Measurements from ENCODE around the gene MAGI2. TPM values are rescaled to one million over a fixed set of nuclear protein-coding genes. Genes with fewer than 3 reads are reported as not detected.

MAGI2 gene
- total RNA-seq, 2 experiments from 2014 or later, result 0.03 to 0.17 TPM

- CTCF ChIA-PET (ENCODE audit: unreplicated experiment), result no interaction called here
- Histone ChIP-seq H3K9me3 (ENCODE audit: low read length) (no peaks in the 10 kb centered on the region), H2AFZ (ENCODE audit: low read length) (no peak overlapping the region), H3K9me2 (ENCODE audit: insufficient read depth, low read length) (no peaks in the 10 kb centered on the region), H3K27ac (ENCODE audit: low read depth, low read length, poor library complexity, severe bottlenecking) (no peak overlapping the region), H3K4me2 (ENCODE audit: low read length) (no peak overlapping the region), H3K4me1 (ENCODE audit: insufficient read depth, low read length, poor library complexity, severe bottlenecking) (no peaks in the 10 kb centered on the region), H4K20me1 (ENCODE audit: insufficient read depth, low read length) (no peaks in the 10 kb centered on the region), H3K79me2 (ENCODE audit: insufficient read depth, low read depth, low read length) (no peaks in the 10 kb centered on the region), H3K36me3 (ENCODE audit: insufficient read depth, low read length) (no peaks in the 10 kb centered on the region), H3K4me3 (ENCODE audit: low read depth, low read length, poor library complexity, severe bottlenecking) (no peak overlapping the region)
- intact Hi-C loops (cut with micrococcal nuclease; ENCODE audit: unreplicated experiment), result no loop called here
- POLR2A ChIA-PET, result interaction anchor here (0.6 to 0.9 kb wide), 2 partner anchors 39 to 94 kb away, joined by 3 to 5 read pairs; no protein-coding TSS in a partner anchor
- DNase-seq (ENCODE audit: low spot score), result no peak
- no TSS peak for BruUV-seq (replicated peaks)
- no peak for TF ChIP-seq EZH2phosphoT487 (IDR thresholded peaks at IDR 0.05; ENCODE audit: borderline replicate concordance, low read depth, low read length)
- no peak for TF ChIP-seq CTCF (conservative IDR thresholded peaks at IDR 0.05; ENCODE audit: low read length)
These were observed 1106.6 kb downstream of the MAGI2 start for GRCh38 chr7:78346827-78347226.

GRCh38 chr7:78345979-78346378 is 1107.5 kb downstream of the MAGI2 start:
- Histone ChIP-seq H3K4me2 (ENCODE audit: low read length) (no peak overlapping the region), H3K36me3 (ENCODE audit: insufficient read depth, low read length) (no peaks in the 10 kb centered on the region), H4K20me1 (ENCODE audit: insufficient read depth, low read length) (no peaks in the 10 kb centered on the region), H3K79me2 (ENCODE audit: insufficient read depth, low read depth, low read length) (no peaks in the 10 kb centered on the region), H3K4me3 (ENCODE audit: low read depth, low read length, poor library complexity, severe bottlenecking) (no peak overlapping the region), H2AFZ (ENCODE audit: low read length) (no peak overlapping the region), H3K9me3 (ENCODE audit: low read length) (no peaks in the 10 kb centered on the region), H3K4me1 (ENCODE audit: insufficient read depth, low read length, poor library complexity, severe bottlenecking) (no peaks in the 10 kb centered on the region), H3K27ac (ENCODE audit: low read depth, low read length, poor library complexity, severe bottlenecking) (no peak overlapping the region), H3K9me2 (ENCODE audit: insufficient read depth, low read length) (no peaks in the 10 kb centered on the region)
- BruUV-seq (replicated peaks), result no TSS peak
- no peak for DNase-seq (ENCODE audit: low spot score)
- intact Hi-C loops (cut with micrococcal nuclease; ENCODE audit: unreplicated experiment), result no loop called here
- ChIA-PET POLR2A (interaction anchor here (0.9 kb wide), 2 partner anchors 18 to 38 kb away, joined by 3 to 4 read pairs; no protein-coding TSS in a partner anchor), CTCF (ENCODE audit: unreplicated experiment) (no interaction called here)
- no peak for TF ChIP-seq EZH2phosphoT487 (IDR thresholded peaks at IDR 0.05; ENCODE audit: borderline replicate concordance, low read depth, low read length)
- no peak for TF ChIP-seq CTCF (conservative IDR thresholded peaks at IDR 0.05; ENCODE audit: low read length)

- Histone ChIP-seq H3K9me2 (ENCODE audit: insufficient read depth, low read length) (no peaks in the 10 kb centered on the region), H3K9me3 (ENCODE audit: low read length) (no peaks in the 10 kb centered on the region), H2AFZ (ENCODE audit: low read length) (no peak overlapping the region), H3K4me3 (ENCODE audit: low read depth, low read length, poor library complexity, severe bottlenecking) (no peak overlapping the region), H3K4me2 (ENCODE audit: low read length) (no peak overlapping the region), H3K27ac (ENCODE audit: low read depth, low read length, poor library complexity, severe bottlenecking) (no peak overlapping the region), H3K4me1 (ENCODE audit: insufficient read depth, low read length, poor library complexity, severe bottlenecking) (no peaks in the 10 kb centered on the region), H3K79me2 (ENCODE audit: insufficient read depth, low read depth, low read length) (no peaks in the 10 kb centered on the region), H3K36me3 (ENCODE audit: insufficient read depth, low read length) (no peaks in the 10 kb centered on the region), H4K20me1 (ENCODE audit: insufficient read depth, low read length) (no peaks in the 10 kb centered on the region)
- BruUV-seq (replicated peaks), result no TSS peak
- TF ChIP-seq EZH2phosphoT487 (IDR thresholded peaks at IDR 0.05; ENCODE audit: borderline replicate concordance, low read depth, low read length) (no peak), CTCF (conservative IDR thresholded peaks at IDR 0.05; ENCODE audit: low read length) (no peak)
- CTCF ChIA-PET (ENCODE audit: unreplicated experiment), result no interaction called here
- intact Hi-C loops (cut with micrococcal nuclease; ENCODE audit: unreplicated experiment), result no loop called here
- POLR2A ChIA-PET, result no interaction called here
- DNase-seq (ENCODE audit: low spot score), result no peak
These were observed 1108.1 kb downstream of the MAGI2 start for GRCh38 chr7:78345293-78345911.
